H1 (cell line): ENCODE measurements around the gene POU2F1. TPM values are rescaled to one million over a fixed set of nuclear protein-coding genes. Genes with fewer than 3 reads are reported as not detected.

ENCODE experiments used
- ASH2L ChIP-seq: fragments of 200-600, 300-600 bp; sonication (generic); IDR thresholded peaks from one replicate; pipeline ENCODE4 v1.7.1; 2017; ENCODE audit warnings: low read length
- polyA plus RNA-seq, 7 experiments: library from polyadenylated mRNA; depleted of rRNA in 3 of 7; stranded (reverse) in 5 of 7; unstranded in 2 of 7; fragments of >200 nt in 5 of 7; fragments of 200-250 nt in 2 of 7; gene quantifications; 1 replicate in 5 of 7; 2 replicates in 1 of 7; 4 replicates in 1 of 7; pipeline versions ENCODE4 v1.2.1 to v1.2.3, GENCODE V29; 2011 to 2013; ENCODE audit warnings: missing spikeins in 2 of 7, mixed read lengths in 2 of 7
- total RNA-seq: library from RNA; stranded (reverse); fragmentation: NEBNext Ultra II Directional; extraction: Animal tissue kit (Norgen Biotek cat#: 25700); gene quantifications from 2 replicates; pipeline ENCODE4 v1.2.1, GENCODE V29; 2021
- TF ChIP-seq, protein P1 (sequence below), 3 experiments: IDR thresholded peaks; 1 replicate in 2 of 3; 2 replicates in 1 of 3; pipeline versions ENCODE4 v1.5.1 to v1.6.1; 2011; ENCODE audit warnings: low read length in 3 of 3, mild to moderate bottlenecking in 3 of 3, inconsistent platforms in 2 of 3, low read depth in 1 of 3, moderate library complexity in 1 of 3; ENCODE audit not compliant: insufficient read depth in 1 of 3; ENCODE audit errors: control extremely low read depth in 1 of 3

POU2F1 gene
- total and polyA plus RNA-seq, 2 of the 8 experiments (the other 6 are each of a cell fraction or from before 2014, with no cell fraction given), result 37.0 to 57.2 TPM

DNA sequence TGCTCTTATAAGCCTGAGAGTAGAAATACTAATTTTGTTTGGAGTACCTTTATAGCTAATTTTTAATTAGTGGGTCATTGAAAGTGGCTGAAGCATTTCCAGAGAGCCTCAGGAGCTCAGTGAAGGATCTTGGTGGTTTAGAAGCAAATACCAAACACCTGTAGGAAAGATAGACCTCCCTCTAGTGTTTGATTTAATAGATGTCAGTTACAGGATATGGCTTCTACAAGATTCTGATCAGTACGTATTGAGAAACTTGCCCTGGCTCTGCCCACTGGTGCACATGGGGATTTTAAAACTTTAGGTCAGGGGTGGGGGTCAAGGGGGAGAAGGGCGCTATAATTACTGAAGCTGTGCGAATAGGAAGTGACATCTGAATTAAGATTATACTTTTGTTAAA lies 122.2 kb downstream of the POU2F1 start (continued):
- TF ChIP-seq, protein P1, sequence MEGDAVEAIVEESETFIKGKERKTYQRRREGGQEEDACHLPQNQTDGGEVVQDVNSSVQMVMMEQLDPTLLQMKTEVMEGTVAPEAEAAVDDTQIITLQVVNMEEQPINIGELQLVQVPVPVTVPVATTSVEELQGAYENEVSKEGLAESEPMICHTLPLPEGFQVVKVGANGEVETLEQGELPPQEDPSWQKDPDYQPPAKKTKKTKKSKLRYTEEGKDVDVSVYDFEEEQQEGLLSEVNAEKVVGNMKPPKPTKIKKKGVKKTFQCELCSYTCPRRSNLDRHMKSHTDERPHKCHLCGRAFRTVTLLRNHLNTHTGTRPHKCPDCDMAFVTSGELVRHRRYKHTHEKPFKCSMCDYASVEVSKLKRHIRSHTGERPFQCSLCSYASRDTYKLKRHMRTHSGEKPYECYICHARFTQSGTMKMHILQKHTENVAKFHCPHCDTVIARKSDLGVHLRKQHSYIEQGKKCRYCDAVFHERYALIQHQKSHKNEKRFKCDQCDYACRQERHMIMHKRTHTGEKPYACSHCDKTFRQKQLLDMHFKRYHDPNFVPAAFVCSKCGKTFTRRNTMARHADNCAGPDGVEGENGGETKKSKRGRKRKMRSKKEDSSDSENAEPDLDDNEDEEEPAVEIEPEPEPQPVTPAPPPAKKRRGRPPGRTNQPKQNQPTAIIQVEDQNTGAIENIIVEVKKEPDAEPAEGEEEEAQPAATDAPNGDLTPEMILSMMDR (IDR thresholded peaks at IDR 0.05; ENCODE audit: control extremely low read depth in 1 of 3, insufficient read depth in 1 of 3, low read depth in 1 of 3, low read length in 3 of 3), result peak in 2 of 3 experiments; percentile 35 to 43; a peak in 2 of 4 replicates
- no peak for TF ChIP-seq ASH2L
- TF ChIP-seq, all 59 proteins: peak for 2
